Stimulated activated naive CD8-positive, alpha-beta T cell treated with anti-CD3 and anti-CD28 coated beads, Interleukin-15, amount 100 ng/mL, for 72 hours (primary cell): Measurements from ENCODE around the gene LIPG.

Experiments
- ATAC-seq: fragments of 150-1000 bp; cut with Tn5 transposase; 2 replicates; pipeline ENCODE4 v1.10.0; 2021; ENCODE audit warnings: mild to moderate bottlenecking, moderate library complexity
- DNase-seq, 2 donors: peaks; one replicate each; pipeline ENCODE4 v3.0.0; 2021 to 2022
- H3K27ac Mint-ChIP-seq, 2 donors: one replicate each; pipeline ENCODE4 v1.8.0; 2022; ENCODE audit warnings: mild to moderate bottlenecking in 2 of 2, mixed read lengths in 2 of 2, moderate library complexity in 2 of 2
- H3K27me3 Mint-ChIP-seq: one replicate; pipeline ENCODE4 v1.8.0; 2022; ENCODE audit warnings: mixed read lengths
- H3K4me1 Mint-ChIP-seq: one replicate; pipeline ENCODE4 v1.8.0; 2022; ENCODE audit warnings: mild to moderate bottlenecking, mixed read lengths
- H3K4me3 Mint-ChIP-seq, 2 donors: one replicate each; pipeline ENCODE4 v1.8.0; 2022; ENCODE audit warnings: mild to moderate bottlenecking in 2 of 2, mixed read lengths in 2 of 2, moderate library complexity in 1 of 2
- H3K9me3 Mint-ChIP-seq, 2 donors: one replicate each; pipeline ENCODE4 v1.8.0; 2022; ENCODE audit warnings: mixed read lengths in 2 of 2

LIPG gene

DNA sequence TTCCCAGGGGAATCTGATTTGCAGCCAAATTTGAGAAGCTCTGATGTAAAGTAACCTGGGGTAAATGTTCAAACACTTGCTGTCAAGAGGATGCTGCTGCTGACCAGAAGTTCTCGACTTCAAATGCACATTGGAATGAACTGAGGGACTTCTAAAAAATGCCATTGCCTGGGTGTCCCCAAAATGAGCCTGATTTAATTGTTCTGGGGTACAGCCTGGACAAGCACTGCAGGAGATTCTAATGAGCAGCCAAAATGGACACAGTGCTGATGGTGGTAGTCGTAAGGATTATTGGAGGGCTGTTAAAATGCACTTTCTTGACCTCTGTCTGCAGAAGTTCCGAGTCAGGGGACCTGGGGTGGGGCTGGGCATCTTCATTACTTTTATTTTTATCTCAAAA is 49.5 kb downstream of the LIPG start:
- H3K27me3 Mint-ChIP-seq, result peaks cover 17% of the 10 kb centered on the region
- DNase-seq (no peak), ATAC-seq (no peak)
- H3K9me3 Mint-ChIP-seq, result no peaks in the 10 kb centered on the region
- H3K4me1 Mint-ChIP-seq, result no peaks in the 10 kb centered on the region
- no peak overlapping the region for H3K4me3 Mint-ChIP-seq
- H3K27ac Mint-ChIP-seq, result no peak overlapping the region

DNA sequence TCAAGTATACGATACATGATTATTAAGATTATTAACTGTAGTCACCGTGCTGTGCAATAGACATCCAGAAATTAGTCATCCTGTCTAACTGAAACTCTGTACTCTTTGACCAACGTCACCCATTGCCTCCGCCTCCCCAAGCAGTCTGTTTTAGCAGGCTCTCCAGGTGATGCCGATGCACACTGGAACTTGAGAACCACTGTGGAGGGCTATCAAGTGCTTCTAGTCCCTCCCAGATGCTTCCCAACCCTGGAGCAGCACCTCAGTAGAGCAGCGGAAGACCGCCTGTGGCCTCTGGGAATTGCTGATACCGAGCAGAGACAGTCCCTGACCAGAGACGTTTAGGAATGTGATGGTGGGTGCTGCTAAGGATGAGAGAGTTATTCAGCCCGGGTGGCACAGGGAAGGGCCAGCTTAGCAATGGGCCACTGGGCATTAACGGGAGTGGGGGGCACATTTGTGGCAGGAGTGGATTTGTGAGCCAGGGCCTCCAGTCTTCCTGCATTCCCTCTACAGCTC is 50.7 kb downstream of the LIPG start:
- no peaks in the 10 kb centered on the region for H3K4me1 Mint-ChIP-seq
- no peaks in the 10 kb centered on the region for H3K9me3 Mint-ChIP-seq
- no peak overlapping the region for H3K27ac Mint-ChIP-seq
- peaks cover 17% of the 10 kb centered on the region for H3K27me3 Mint-ChIP-seq
- ATAC-seq (no peak), DNase-seq (no peak)
- H3K4me3 Mint-ChIP-seq, result no peak overlapping the region

DNA sequence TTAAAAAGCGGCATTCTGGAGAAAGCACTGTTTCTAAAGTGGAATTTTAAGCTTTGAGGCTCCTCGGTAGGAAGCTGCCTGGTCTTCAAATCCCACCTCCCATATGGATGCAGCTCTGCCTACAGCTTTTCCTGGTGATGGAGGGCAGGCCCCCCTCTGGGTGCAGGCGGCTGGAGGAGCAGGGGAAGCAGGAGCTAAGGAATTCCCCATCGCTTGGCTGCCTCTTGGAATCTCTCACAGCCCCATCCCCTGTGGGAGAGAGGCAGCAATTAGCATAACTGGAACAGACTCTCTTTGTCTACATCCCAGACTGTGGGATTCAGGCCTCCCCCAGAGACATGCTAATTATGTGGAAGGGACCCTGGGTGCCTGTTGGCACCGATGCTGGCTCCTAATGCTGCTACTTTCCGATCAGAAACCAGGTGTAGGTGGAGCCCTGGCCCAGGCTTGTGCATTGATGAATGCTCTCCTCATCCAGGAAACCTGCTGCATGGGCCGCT is 51.3 kb downstream of the LIPG start:
- Mint-ChIP-seq H3K4me1 (no peaks in the 10 kb centered on the region), H3K27me3 (peaks cover 15% of the 10 kb centered on the region), H3K9me3 (no peaks in the 10 kb centered on the region), H3K27ac (no peak overlapping the region), H3K4me3 (no peak overlapping the region)
- ATAC-seq (no peak), DNase-seq (no peak)

DNA sequence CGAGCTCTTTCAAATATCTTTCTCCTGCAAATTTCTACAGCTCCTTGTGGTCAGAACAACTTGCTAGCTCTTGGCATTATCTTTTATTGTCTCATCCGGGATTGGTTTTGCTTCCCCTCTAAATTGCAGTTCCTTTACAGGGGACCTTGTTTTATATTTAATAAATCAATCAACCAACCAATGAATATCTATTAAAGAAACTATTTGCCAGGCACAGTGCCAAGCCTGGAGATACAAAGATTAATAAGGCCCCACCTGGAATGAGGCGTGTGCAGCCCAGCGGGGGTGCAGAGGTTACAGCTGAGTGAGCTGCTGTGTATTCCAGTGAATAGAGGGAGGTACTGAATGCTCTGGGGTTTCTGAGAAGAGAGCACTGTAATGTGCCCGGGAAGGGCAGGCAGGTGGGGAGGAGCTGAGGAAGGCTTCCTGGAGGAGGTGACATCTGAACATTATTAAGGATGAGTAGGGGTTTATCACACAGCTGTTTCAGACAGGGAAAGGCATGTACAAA is 51.8 kb downstream of the LIPG start:
- Mint-ChIP-seq H3K4me1 (no peaks in the 10 kb centered on the region), H3K27ac (no peak overlapping the region), H3K4me3 (no peak overlapping the region), H3K9me3 (no peaks in the 10 kb centered on the region), H3K27me3 (peaks cover 10% of the 10 kb centered on the region)
- no peak for ATAC-seq
- no peak for DNase-seq

DNA sequence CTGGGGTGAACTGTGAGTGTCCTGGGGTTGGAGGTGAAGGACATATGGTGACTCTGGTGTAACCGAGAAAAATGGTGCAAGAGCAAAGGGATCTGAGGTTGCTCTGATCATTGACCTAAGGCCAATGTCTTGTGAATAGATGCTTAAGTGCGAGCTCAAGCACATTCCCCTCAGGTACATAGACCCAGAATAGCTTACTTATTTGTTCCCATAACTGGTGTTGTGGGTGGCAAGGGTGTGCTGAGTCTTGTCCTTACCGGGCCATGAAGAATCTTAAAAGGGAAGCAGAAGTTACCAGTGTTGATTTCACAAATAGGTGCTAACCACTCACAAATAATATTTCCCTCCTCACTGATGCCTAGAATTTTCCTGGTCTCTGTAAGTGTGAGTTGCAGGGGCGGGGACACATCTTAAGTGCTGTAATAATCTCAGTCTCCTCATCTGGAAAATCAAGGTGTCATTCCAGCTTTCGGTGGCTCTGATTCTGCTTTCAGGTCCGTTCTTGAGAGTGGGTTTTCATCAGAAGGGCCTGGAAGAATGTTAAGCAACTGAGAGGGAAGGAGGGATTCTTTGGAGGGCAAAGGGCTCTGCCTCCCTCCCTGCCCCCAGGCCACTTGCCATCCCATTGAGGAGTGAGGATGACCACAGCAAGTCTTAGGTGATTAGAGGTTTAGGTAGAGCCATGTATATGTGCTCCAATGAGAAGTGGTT is 54.9 kb downstream of the LIPG start:
- no peak for DNase-seq
- Mint-ChIP-seq H3K9me3 (no peaks in the 10 kb centered on the region), H3K4me3 (no peak overlapping the region), H3K4me1 (no peaks in the 10 kb centered on the region), H3K27ac (no peak overlapping the region), H3K27me3 (peaks cover 18% of the 10 kb centered on the region)
- no peak for ATAC-seq

DNA sequence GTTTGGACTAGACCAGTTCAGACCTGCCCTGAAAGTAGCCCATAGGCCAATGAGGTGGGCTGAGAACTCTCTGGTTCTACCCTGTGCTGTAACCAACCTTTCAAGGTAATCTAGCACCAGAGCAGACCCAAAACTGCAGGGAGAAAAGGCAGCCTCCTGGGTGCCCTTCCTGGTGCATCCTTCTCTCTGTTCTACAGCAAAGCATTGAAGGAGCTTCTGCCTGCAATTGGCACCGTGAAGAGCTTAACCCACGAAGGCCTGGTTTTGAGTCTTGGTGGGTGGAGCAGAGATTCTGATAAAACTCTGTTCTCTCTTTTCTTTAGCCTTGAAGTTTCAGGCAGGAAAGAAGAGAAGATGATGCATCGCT is 55.5 kb downstream of the LIPG start:
- Mint-ChIP-seq H3K27me3 (peaks cover 23% of the 10 kb centered on the region), H3K4me1 (no peaks in the 10 kb centered on the region), H3K27ac (no peak overlapping the region), H3K9me3 (no peaks in the 10 kb centered on the region), H3K4me3 (no peak overlapping the region)
- ATAC-seq (no peak), DNase-seq (no peak)

DNA sequence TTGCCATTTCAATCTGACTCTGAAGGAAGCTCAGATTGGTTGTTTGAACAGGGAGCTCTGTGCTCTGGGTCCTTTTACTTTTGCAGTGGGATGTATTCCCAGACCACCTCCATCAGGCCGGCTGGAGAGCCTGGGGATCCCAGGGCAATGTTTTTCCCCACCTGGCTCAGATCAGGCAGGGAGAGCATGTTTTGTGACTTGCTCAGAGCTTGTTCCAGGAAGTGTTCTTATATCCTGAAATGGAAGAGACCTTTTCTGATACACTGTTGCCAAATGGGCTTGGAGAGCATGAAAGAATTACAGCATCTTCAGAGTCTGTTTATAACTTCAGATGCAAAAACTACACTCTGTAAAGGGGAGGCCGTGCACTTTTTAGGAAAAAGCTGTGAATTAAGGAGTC is 56.0 kb downstream of the LIPG start:
- DNase-seq (no peak), ATAC-seq (no peak)
- H3K27ac Mint-ChIP-seq, result no peak overlapping the region
- H3K27me3 Mint-ChIP-seq, result peaks cover 23% of the 10 kb centered on the region
- H3K4me3 Mint-ChIP-seq, result no peak overlapping the region
- H3K9me3 Mint-ChIP-seq, result no peaks in the 10 kb centered on the region
- H3K4me1 Mint-ChIP-seq, result no peaks in the 10 kb centered on the region

DNA sequence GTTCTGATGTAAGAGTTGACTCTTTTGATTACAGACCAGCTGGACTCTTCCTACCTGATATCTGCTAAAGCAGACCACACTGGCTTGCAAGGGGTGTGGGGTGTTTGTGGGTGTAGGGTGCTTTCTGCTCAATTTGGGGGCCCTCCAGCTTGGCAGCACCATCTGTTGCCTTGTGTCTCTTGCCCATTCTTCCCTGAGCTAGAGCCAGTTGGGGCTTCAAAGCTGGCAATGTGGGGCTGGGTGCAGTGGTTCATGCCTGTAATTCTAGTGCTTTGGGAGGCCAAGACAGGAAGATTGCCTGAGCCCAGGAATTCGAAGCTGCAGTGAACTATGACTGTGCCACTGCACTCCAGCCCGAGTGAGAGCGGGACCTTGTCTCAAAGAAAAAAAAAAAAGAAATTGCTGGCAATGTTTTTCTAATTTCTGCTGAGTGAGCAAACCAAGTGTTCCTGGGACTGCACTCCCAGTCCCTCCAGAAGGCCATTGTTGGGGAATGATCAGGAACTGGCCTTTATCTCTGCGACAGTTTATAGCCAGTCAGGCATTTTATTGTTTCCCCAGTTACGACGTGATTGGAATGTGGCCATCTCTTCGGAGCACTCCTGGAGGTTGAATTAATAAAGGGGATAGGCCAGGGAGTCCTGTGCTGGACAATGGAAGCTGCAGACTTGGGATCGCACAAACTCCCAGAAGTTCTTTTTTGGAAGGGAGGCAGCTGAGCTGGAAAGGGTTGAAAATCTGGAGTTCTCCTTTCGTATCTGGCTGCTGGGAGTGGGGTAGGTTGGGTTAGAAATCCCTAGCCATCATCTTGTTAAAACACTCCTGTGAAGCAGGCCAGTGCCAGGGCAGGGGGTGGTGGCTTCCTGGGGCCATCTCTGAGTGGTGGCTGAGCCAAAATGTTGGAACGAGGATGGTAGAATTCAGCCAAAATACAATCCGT is 57.2 kb downstream of the LIPG start:
- H3K4me3 Mint-ChIP-seq, result no peak overlapping the region
- H3K9me3 Mint-ChIP-seq, result no peaks in the 10 kb centered on the region
- no peaks in the 10 kb centered on the region for H3K4me1 Mint-ChIP-seq
- peaks cover 23% of the 10 kb centered on the region for H3K27me3 Mint-ChIP-seq
- ATAC-seq (no peak), DNase-seq (no peak)
- no peak overlapping the region for H3K27ac Mint-ChIP-seq

DNA sequence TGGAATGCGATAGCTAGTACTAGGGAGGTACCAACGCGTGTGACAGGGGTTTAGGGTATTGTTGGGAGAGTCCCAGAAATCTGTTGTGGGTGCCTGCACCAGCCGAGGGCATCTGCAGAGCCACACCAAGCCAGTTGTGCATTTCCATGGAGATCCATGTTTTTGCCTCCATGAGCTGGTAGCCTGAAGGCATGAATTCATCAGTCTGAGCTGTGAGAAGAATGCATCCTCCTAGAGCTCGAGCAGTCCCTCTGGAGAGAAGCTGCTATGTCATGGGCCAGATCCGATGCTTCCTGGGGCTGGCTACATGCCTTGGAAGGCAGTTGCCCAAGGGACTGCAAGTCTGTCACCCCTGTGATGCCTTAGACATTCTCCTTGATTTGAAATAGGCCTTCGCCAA is 57.9 kb downstream of the LIPG start:
- DNase-seq (no peak), ATAC-seq (no peak)
- no peaks in the 10 kb centered on the region for H3K9me3 Mint-ChIP-seq
- no peaks in the 10 kb centered on the region for H3K4me1 Mint-ChIP-seq
- no peak overlapping the region for H3K27ac Mint-ChIP-seq
- no peak overlapping the region for H3K4me3 Mint-ChIP-seq
- H3K27me3 Mint-ChIP-seq, result peaks cover 23% of the 10 kb centered on the region

DNA sequence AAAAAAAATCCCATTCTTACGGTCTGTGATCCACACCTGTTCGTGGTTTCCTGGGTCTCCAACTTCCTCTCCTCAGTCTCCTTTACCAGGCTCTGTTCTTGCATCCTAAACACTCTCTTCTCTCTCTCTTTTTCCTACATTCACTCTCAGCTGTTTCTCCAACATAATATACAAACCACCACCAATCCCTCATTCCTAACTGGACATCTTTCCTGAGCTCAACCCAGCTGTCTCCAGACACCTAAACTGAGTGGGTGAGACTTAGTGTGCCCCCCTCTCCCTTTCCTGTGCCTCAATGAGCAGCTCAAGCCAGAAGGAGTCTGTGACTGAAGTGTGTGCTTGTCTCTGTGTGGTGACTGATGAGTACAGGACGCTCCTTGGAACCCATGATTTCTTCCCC is 59.4 kb downstream of the LIPG start:
- H3K27me3 Mint-ChIP-seq, result peaks cover 29% of the 10 kb centered on the region
- H3K9me3 Mint-ChIP-seq, result no peaks in the 10 kb centered on the region
- H3K4me3 Mint-ChIP-seq, result no peak overlapping the region
- H3K27ac Mint-ChIP-seq, result peak overlapping the region in 1 of 2 donors; percentile 10
- DNase-seq (no peak), ATAC-seq (no peak)
- no peaks in the 10 kb centered on the region for H3K4me1 Mint-ChIP-seq

DNA sequence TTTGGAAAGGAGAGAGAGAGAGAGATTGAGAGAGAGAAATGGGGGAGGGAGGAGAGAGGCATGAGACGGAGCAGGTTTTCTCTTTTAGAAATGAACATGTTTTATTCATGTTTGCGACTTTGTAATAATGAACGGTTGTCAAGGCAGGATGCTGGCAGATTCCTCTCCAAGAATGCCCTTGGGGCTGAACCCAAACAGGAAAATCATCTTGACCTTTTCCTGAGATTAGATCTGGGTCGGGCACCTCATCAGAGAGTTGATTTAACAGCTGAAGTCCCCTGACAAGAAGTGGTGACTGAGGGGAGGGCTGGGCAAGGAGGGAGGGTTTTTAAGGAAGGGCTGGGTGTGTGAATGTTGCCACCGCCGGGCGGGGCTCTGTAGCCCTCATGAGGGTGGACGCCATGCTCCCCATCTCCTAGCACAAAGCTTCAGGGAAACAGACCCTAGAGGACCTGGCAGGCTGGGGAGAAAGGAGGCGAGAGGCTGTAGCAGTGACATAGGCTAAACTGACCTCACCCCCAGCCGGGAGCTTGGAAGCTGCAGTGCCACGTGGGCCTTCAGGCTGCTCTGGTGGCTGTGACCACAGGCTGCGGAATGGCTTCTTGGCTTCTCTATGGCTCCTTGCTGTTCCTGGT is 60.0 kb downstream of the LIPG start:
- no peak for DNase-seq
- H3K9me3 Mint-ChIP-seq, result no peaks in the 10 kb centered on the region
- no peak for ATAC-seq
- no peaks in the 10 kb centered on the region for H3K4me1 Mint-ChIP-seq
- H3K27ac Mint-ChIP-seq, result peak overlapping the region in 1 of 2 donors; percentile 10
- H3K27me3 Mint-ChIP-seq, result peaks cover 29% of the 10 kb centered on the region
- no peak overlapping the region for H3K4me3 Mint-ChIP-seq

DNA sequence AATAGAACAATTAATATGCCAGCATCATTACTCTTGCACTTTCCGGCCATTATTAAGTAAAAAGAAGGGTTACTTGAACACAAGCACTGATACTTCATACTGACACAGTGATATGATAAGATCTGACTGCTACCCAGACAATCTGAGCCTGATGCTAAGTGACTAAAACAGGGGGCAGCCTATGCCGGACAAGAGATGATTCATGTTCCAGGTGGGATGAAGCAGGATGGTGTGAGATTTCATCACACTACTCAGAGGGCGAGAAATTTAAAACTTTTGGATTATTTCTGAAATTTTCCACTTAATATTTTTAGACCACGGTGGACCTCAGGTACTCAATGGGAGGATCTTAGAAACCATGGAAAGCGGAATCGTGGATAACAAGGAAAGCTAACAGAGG is 61.7 kb downstream of the LIPG start:
- peaks cover 29% of the 10 kb centered on the region for H3K27me3 Mint-ChIP-seq
- ATAC-seq (no peak), DNase-seq (no peak)
- no peak overlapping the region for H3K4me3 Mint-ChIP-seq
- peak overlapping the region in 1 of 2 donors; percentile 9 for H3K27ac Mint-ChIP-seq
- H3K9me3 Mint-ChIP-seq, result no peaks in the 10 kb centered on the region
- no peaks in the 10 kb centered on the region for H3K4me1 Mint-ChIP-seq

DNA sequence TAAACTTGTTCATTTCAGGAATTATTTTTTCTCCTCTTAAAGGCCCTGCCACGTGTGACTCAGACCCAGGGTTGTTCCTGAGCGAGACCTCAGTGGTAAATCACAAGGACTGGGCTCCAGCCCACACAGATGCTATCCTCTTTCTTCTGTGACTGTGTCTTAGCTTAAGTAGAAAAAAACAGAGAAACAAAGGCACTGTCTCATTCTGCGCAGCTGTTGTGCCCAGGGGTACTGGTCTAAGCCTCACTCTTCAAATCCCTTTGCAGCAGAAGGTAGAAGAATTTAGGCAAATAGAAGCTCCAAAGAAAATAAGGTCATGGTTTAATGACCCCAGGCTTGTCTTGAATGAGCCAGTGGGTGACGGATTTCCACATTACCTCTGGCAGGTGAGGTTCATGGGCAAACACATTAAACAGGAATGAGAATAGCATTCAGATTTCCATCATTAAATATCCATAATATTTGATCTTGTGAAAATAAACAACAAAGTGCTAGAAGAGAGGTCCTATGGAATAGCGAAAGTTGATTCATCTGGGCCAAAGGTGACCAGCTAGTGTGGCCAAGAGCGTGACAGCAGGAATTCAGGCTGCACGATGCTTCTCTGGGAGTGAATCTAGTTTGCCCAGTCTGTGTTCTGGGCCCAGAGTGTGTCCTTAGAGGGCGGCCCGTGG is 63.3 kb downstream of the LIPG start:
- no peak for DNase-seq

DNA sequence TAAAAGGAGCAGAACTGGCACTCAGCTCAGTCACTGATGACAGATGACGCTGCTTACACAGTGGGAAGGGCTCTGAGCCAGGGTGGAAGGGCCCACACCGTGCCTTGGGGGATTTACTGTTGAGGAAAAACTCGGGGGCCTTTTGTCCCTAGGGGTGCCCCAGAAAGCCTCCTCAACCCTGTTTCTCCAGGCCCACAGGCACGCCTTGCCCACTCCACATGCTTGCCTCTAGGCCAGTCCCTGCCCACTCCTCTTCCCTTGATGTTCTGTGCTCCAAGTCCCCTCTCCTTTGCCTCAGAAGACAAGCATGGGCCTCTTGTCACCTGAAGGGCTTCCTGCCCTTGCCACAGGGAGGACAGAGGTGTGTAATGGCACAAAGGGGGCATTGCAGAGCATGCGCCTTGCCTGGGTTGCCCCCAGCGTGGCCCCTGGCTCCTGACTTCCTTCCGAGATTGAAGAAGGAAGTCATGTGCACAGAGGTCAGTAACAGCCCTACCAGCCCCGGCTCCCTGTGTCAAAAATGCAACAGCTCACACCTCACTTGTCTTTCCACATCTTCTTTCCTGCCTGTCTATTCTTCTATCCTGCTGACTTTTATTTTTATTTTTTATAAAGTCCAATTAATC is 65.1 kb downstream of the LIPG start:
- Mint-ChIP-seq H3K4me1 (no peaks in the 10 kb centered on the region), H3K27me3 (peaks cover 18% of the 10 kb centered on the region), H3K27ac (no peak overlapping the region), H3K9me3 (no peaks in the 10 kb centered on the region), H3K4me3 (no peak overlapping the region)
- ATAC-seq (no peak), DNase-seq (no peak)

More for the DNA sequence above, 63.3 kb downstream of the LIPG start:
- Mint-ChIP-seq H3K27me3 (peaks cover 29% of the 10 kb centered on the region), H3K27ac (peak overlapping the region in 1 of 2 donors; percentile 3), H3K4me1 (no peaks in the 10 kb centered on the region), H3K4me3 (no peak overlapping the region), H3K9me3 (no peaks in the 10 kb centered on the region)
- no peak for ATAC-seq

DNA sequence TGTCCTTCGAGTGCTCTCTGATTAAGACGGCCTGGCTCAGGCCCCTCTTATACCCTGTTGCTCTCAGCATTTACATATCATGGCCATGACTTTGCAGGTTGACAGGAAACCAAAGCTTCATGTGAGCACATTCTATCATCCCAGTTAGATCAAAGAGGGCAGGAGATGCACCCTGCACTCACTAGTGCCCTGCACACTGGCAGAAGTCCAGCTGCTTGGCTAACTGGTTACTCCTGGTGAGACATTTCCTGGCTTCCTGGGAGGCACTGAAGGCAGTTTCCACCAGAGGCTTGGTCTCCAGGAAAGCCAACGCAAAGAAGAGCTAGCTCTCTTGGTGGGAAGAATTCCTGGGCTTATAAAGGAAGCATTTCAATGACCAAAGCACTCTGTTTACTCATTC is 66.3 kb downstream of the LIPG start:
- H3K27me3 Mint-ChIP-seq, result peaks cover 6% of the 10 kb centered on the region
- DNase-seq (no peak), ATAC-seq (no peak)
- no peaks in the 10 kb centered on the region for H3K9me3 Mint-ChIP-seq
- no peak overlapping the region for H3K27ac Mint-ChIP-seq
- no peak overlapping the region for H3K4me3 Mint-ChIP-seq
- no peaks in the 10 kb centered on the region for H3K4me1 Mint-ChIP-seq
